Measurements from ENCODE around the gene RASAL1.

RASAL1 gene

GRCh38 chr12:113109360-113109759 lies 26.2 kb downstream of the RASAL1 start:
- TF ChIP-seq EGR1 (IDR thresholded peaks at IDR 0.05) (no peak), RAD21 (IDR thresholded peaks at IDR 0.05; ENCODE audit: low read depth) (no peak), ZBTB7A (IDR thresholded peaks at IDR 0.05; ENCODE audit: low read depth) (no peak), MAX (IDR thresholded peaks at IDR 0.05) (no peak)

GRCh38 chr12:113108308-113108707 lies 27.3 kb downstream of the RASAL1 start:
- TF ChIP-seq YY1 (IDR thresholded peaks at IDR 0.05; ENCODE audit: low read depth) (no peak), TAF1 (IDR thresholded peaks at IDR 0.05; ENCODE audit: low read depth) (no peak), USF1 (IDR thresholded peaks at IDR 0.05) (no peak), NFIC (IDR thresholded peaks at IDR 0.05) (peak; percentile 63)

GRCh38 chr12:113106361-113106760 lies 29.2 kb downstream of the RASAL1 start:
- TF ChIP-seq FOXM1 (IDR thresholded peaks at IDR 0.05; ENCODE audit: borderline replicate concordance, low read depth): no peak
- no peak for TF ChIP-seq CEBPB (IDR thresholded peaks at IDR 0.05)
- no peak for TF ChIP-seq REST (IDR thresholded peaks at IDR 0.05; ENCODE audit: low read depth)
- TF ChIP-seq NFIC (IDR thresholded peaks at IDR 0.05): no peak
- no peak for TF ChIP-seq ZBTB7A (IDR thresholded peaks at IDR 0.05; ENCODE audit: low read depth)
- TF ChIP-seq EP300 (IDR thresholded peaks at IDR 0.05; ENCODE audit: borderline replicate concordance): no peak
- TF ChIP-seq USF1 (IDR thresholded peaks at IDR 0.05): no peak
- no peak for TF ChIP-seq RAD21 (IDR thresholded peaks at IDR 0.05; ENCODE audit: low read depth)
- TF ChIP-seq EGR1 (IDR thresholded peaks at IDR 0.05): no peak
- no peak for TF ChIP-seq CREB1 (IDR thresholded peaks at IDR 0.05; ENCODE audit: low read depth)
- TF ChIP-seq YY1 (IDR thresholded peaks at IDR 0.05; ENCODE audit: low read depth): no peak
- no peak for TF ChIP-seq MAX (IDR thresholded peaks at IDR 0.05)
- no peak for TF ChIP-seq TAF1 (IDR thresholded peaks at IDR 0.05; ENCODE audit: low read depth)

- TF ChIP-seq EP300 (IDR thresholded peaks at IDR 0.05; ENCODE audit: borderline replicate concordance): no peak
- TF ChIP-seq CREB1 (IDR thresholded peaks at IDR 0.05; ENCODE audit: low read depth): no peak
- TF ChIP-seq USF1 (IDR thresholded peaks at IDR 0.05): no peak
- TF ChIP-seq ZBTB7A (IDR thresholded peaks at IDR 0.05; ENCODE audit: low read depth): no peak
- TF ChIP-seq EGR1 (IDR thresholded peaks at IDR 0.05): no peak
- TF ChIP-seq NFIC (IDR thresholded peaks at IDR 0.05): no peak
- no peak for TF ChIP-seq RAD21 (IDR thresholded peaks at IDR 0.05; ENCODE audit: low read depth)
- TF ChIP-seq CEBPB (IDR thresholded peaks at IDR 0.05): no peak
- TF ChIP-seq FOXM1 (IDR thresholded peaks at IDR 0.05; ENCODE audit: borderline replicate concordance, low read depth): no peak
- TF ChIP-seq REST (IDR thresholded peaks at IDR 0.05; ENCODE audit: low read depth): no peak
- TF ChIP-seq TCF12 (IDR thresholded peaks at IDR 0.05; ENCODE audit: low read depth): no peak
- TF ChIP-seq YY1 (IDR thresholded peaks at IDR 0.05; ENCODE audit: low read depth): no peak
- no peak for TF ChIP-seq TAF1 (IDR thresholded peaks at IDR 0.05; ENCODE audit: low read depth)
These were observed 29.8 kb downstream of the RASAL1 start for GRCh38 chr12:113105606-113106271.

- TF ChIP-seq EGR1 (IDR thresholded peaks at IDR 0.05): no peak
- no peak for TF ChIP-seq ZBTB7A (IDR thresholded peaks at IDR 0.05; ENCODE audit: low read depth)
- no peak for TF ChIP-seq USF1 (IDR thresholded peaks at IDR 0.05)
- no peak for TF ChIP-seq CEBPB (IDR thresholded peaks at IDR 0.05)
- no peak for TF ChIP-seq RAD21 (IDR thresholded peaks at IDR 0.05; ENCODE audit: low read depth)
- TF ChIP-seq TEAD4 (IDR thresholded peaks at IDR 0.05): no peak
- no peak for TF ChIP-seq TCF12 (IDR thresholded peaks at IDR 0.05; ENCODE audit: low read depth)
- TF ChIP-seq TAF1 (IDR thresholded peaks at IDR 0.05; ENCODE audit: low read depth): no peak
- TF ChIP-seq MAX (IDR thresholded peaks at IDR 0.05): no peak
- TF ChIP-seq NFIC (IDR thresholded peaks at IDR 0.05): no peak
- no peak for TF ChIP-seq CREB1 (IDR thresholded peaks at IDR 0.05; ENCODE audit: low read depth)
- no peak for TF ChIP-seq REST (IDR thresholded peaks at IDR 0.05; ENCODE audit: low read depth)
- no peak for TF ChIP-seq YY1 (IDR thresholded peaks at IDR 0.05; ENCODE audit: low read depth)
- TF ChIP-seq EP300 (IDR thresholded peaks at IDR 0.05; ENCODE audit: borderline replicate concordance): no peak
- no peak for TF ChIP-seq FOXM1 (IDR thresholded peaks at IDR 0.05; ENCODE audit: borderline replicate concordance, low read depth)
These were observed 30.5 kb downstream of the RASAL1 start for GRCh38 chr12:113104953-113105510.

Data from Ishikawa (cell line).